Pancreas (tissue), 10 donors: ENCODE results near the gene PGM1. TPM values are rescaled to one million over a fixed set of nuclear protein-coding genes. Genes with fewer than 3 reads are reported as not detected.
A peak's percentile ranks its signal among the peaks of the same experiment; 100 is the strongest.

ENCODE experiments used
- ATAC-seq, 4 donors: fragments of 200-7000 bp; cut with Tn5 transposase; one replicate each; pipeline versions ENCODE4 v1.8.0 to v1.9.1; 2020; ENCODE audit warnings: mild to moderate bottlenecking in 4 of 4, moderate library complexity in 4 of 4
- DNase-seq, 6 donors: peaks; one replicate each; pipeline ENCODE4 v3.0.0-alpha.2; 2020
- FAIRE-seq: peaks from 2 replicates; lab custom pipeline; 2012; peaks lifted over from hg19 to GRCh38; lab: Jason Lieb, UNC
- H3K27ac ChIP-seq, 4 donors: fragments of 200-600 bp; sonication (generic); 1 replicate in 3 of 4; 2 replicates in 1 of 4; pipeline versions ENCODE4 v1.5.0 to v1.8.0; 2020
- H3K27me3 ChIP-seq, 4 donors: fragments of 200-600 bp; one replicate each; pipeline ENCODE4 v1.8.0; 2021
- H3K36me3 ChIP-seq, 3 donors: fragments of 200-600 bp; sonication (generic) in 1 of 3; one replicate each; pipeline versions ENCODE4 v1.5.0 to v1.8.0; 2020 to 2021
- H3K4me1 ChIP-seq, 3 donors: fragments of 200-600 bp; one replicate each; pipeline ENCODE4 v1.8.0; 2021
- H3K4me3 ChIP-seq, 4 donors: fragments of 200-600 bp; sonication (generic) in 2 of 4; one replicate each; pipeline versions ENCODE4 v1.5.0 to v1.8.0; 2020 to 2021
- H3K9me3 ChIP-seq, 4 donors: fragments of 200-600 bp; one replicate each; pipeline ENCODE4 v1.8.0; 2021
- WGBS, 2 donors: extraction: QIAGEN DNeasy Blood & Tissue Kit; methylation state at CpG; one replicate each; pipeline ENCODE4 v1.1.7; 2013; 5-methylcytosine and 5-hydroxymethylcytosine counted together
- intact Hi-C, 3 donors: fragments of 100-400 bp; cut with DNase I; formaldehyde crosslinking; loops; one replicate each; pipeline versions ENCODE4 v1.11.1 to v1.14.2; 2022
- polyA plus RNA-seq, 2 donors: library from polyadenylated mRNA; stranded (reverse); fragments of 200-250 nt; gene quantifications; one replicate each; pipeline ENCODE4 v1.2.3, GENCODE V29; 2013
- total RNA-seq, 6 donors: library from RNA; stranded (reverse); fragmentation: NEBNext Ultra II Directional in 4 of 6; extraction: Animal tissue kit (Norgen Biotek cat#: 25700) in 4 of 6; gene quantifications; one replicate each; pipeline versions ENCODE4 v1.2.1 to v1.2.4, GENCODE V29; 2021 to 2023
- TF ChIP-seq, protein P1 (sequence below), 4 donors: fragments of 200-600 bp; sonication (generic) in 3 of 4; IDR thresholded peaks; one replicate each; pipeline versions ENCODE4 v1.5.0 to v1.8.0; 2021; ENCODE audit warnings: antibody characterized with exemption in 4 of 4
- donor health status: healthy with polysubstance abuse.
- donor health status: DM: no; HTN: no; CAD: no; lungs with moderate emphysema.
- donor health status: DM: no; HTN: no; CAD: no.
- donor health status: control.
- donor health status: control.
- donor health status: Bipolar disorder and iron deficiency.
- donor health status: DM: yes; HTN: yes; CAD: no.
- donor health status: DM: no; HTN: no; CAD: no.
- donor health status: DM: no; HTN: no; CAD: no.
- donor health status: DM: yes; HTN: yes; CAD: no.

PGM1 gene
- total and polyA plus RNA-seq, 8 donors = 19.8 to 106 (median 63.5) TPM

DNA sequence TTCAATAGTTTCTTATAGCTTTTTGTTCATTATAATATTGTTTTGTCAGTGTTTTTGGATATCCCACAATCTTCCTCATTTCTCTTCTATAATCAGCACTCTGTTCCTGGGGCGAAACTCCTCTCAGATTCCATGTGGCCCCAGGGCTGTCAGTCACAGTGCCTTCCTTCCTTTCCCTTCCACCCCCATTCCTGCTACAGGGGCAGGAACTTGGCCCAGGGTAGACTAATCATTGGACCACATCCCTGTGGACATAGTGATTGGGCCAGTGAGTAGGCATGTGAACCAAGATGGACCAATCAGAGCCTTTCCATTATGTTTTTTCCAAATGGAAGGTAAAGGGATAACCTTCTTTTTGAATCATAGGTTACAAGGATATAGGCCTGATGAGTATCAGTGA is 78.3 kb downstream of the PGM1 start:
- TF ChIP-seq, protein P1, sequence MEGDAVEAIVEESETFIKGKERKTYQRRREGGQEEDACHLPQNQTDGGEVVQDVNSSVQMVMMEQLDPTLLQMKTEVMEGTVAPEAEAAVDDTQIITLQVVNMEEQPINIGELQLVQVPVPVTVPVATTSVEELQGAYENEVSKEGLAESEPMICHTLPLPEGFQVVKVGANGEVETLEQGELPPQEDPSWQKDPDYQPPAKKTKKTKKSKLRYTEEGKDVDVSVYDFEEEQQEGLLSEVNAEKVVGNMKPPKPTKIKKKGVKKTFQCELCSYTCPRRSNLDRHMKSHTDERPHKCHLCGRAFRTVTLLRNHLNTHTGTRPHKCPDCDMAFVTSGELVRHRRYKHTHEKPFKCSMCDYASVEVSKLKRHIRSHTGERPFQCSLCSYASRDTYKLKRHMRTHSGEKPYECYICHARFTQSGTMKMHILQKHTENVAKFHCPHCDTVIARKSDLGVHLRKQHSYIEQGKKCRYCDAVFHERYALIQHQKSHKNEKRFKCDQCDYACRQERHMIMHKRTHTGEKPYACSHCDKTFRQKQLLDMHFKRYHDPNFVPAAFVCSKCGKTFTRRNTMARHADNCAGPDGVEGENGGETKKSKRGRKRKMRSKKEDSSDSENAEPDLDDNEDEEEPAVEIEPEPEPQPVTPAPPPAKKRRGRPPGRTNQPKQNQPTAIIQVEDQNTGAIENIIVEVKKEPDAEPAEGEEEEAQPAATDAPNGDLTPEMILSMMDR (IDR thresholded peaks at IDR 0.05) = no peak
- DNase-seq = no peak
- intact Hi-C loops = loop anchor here in 1 of 3 donors (10.0 kb wide), 1 partner anchor 573 kb away; no protein-coding TSS in a partner anchor
- no peaks in the 10 kb centered on the region for H3K36me3 ChIP-seq
- H3K27me3 ChIP-seq = no peaks in the 10 kb centered on the region
- peaks cover 11 to 27% (median 11%) of the 10 kb centered on the region in 3 donors for H3K4me1 ChIP-seq
- H3K27ac ChIP-seq = no peak overlapping the region
- FAIRE-seq = no peak
- WGBS, 2 donors = 92 to 98% methylated on average over 1 of the region's 1 CpG
- no peak overlapping the region for H3K4me3 ChIP-seq
- H3K9me3 ChIP-seq = no peaks in the 10 kb centered on the region
- no peak for ATAC-seq

DNA sequence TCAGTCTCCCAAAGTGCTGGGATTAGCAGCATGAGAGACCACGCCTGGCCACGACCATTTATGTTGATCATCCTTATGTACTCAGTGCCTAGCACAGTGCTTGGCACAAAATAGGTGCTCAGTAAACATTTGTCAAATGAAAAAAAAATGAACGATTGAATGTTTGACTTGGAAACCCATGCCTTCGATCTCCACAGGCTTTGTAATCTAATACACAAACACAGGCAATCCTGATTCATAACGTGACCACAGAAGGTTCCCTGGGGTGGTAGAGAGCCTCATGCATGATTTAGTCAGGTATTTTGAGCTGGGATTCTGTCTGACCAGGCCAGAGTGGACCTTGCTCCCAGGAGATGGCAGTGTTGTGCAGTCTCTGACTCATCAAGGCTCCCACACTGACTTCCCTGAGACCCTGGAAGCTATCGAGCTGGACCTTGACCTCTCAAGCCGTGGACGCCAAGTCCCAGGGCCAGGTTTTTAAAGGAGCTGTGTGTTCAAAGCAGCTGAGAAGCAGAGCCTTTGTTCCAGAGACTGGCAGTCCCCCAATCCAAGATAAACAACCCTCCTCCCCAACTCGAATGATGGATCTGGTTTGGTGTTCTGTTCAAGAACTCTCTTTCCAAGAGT is 81.1 kb downstream of the PGM1 start:
- DNase-seq = peak; percentile 70 to 95 (median 90)
- no peak for FAIRE-seq
- TF ChIP-seq, protein P1 (IDR thresholded peaks at IDR 0.05) = peak; percentile 32 to 50 (median 42)
- Histone ChIP-seq H3K27ac (peak overlapping the region; percentile 44 to 71 (median 56)), H3K4me3 (no peak overlapping the region), H3K36me3 (no peaks in the 10 kb centered on the region), H3K4me1 (peaks cover 6 to 20% (median 11%) of the 10 kb centered on the region in 3 donors), H3K27me3 (no peaks in the 10 kb centered on the region), H3K9me3 (no peaks in the 10 kb centered on the region)
- 14 to 17% methylated on average over 9 of the region's 9 CpGs for WGBS, 2 donors
- intact Hi-C loops = loop anchor here in 1 of 3 donors (10.0 kb wide), 1 partner anchor 570 kb away; no protein-coding TSS in a partner anchor
- ATAC-seq = peak; percentile 91 to 97 (median 94)

DNA sequence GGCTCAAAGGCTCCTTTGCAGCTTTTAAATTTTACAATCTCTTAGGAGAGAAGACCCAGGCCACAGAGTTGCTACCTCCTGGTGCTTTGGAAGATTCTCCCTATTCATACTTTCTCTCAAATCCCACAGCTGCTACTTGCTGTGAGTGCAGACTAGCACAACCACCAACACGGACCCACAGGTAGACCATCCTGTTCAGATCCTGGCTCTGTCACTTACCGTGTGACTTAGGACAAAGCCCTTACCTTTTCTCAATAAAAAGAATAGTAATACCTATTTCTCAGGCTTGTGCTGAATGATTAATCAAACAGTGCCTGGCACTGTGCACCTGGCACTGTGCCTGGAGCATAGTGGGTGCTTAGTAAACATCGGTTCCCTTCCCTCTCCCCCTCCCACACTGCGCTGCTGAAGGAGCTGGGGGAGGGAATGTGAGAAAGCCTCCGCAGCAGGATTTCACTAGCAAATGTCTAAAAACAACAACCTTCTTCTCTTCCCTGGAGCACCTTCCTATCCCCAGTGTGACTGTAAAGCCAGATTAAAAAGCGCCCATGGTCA is 81.7 kb downstream of the PGM1 start:
- Histone ChIP-seq H3K4me3 (no peak overlapping the region), H3K36me3 (no peaks in the 10 kb centered on the region), H3K27me3 (no peaks in the 10 kb centered on the region), H3K27ac (peak overlapping the region; percentile 46 to 71 (median 56)), H3K4me1 (peaks cover 0 to 17% (median 11%) of the 10 kb centered on the region in 3 donors), H3K9me3 (no peaks in the 10 kb centered on the region)
- TF ChIP-seq, protein P1 (IDR thresholded peaks at IDR 0.05) = no peak
- intact Hi-C loops = loop anchor here in 1 of 3 donors (10.0 kb wide), 1 partner anchor 570 kb away; no protein-coding TSS in a partner anchor
- peak; percentile 20 to 43 (median 30) for ATAC-seq
- WGBS, 2 donors = 25 to 33% methylated on average over 5 to 6 of the region's 6 CpGs
- FAIRE-seq = no peak
- peak in 5 of 6 donors; percentile 36 to 64 (median 49) for DNase-seq

DNA sequence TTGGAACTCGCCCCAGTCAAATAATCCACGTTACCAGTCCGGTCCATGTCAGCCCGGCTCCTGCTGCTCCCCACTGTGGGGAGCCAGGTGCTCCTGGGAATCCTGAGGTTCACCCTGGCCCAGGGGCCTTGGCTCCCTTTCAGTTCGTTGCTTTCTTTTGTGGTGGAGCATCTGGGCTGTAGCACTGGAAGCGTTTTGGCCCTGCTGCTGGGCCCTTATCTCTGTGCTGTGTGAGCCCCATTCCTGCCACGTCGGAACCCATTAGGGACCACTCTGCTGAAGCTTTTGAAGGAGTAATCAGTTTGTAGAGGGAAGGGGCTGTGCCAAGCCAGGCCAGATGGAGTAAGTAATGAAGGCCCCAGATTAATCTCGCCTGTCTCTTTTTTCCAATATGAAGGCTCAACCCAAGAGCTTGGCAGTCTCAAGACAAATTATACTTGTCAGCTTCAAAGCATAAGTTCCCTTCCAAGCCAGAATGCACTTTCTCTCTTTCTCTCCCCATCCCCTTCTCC is 82.3 kb downstream of the PGM1 start:
- ATAC-seq = peak; percentile 3 to 20 (median 16)
- FAIRE-seq = no peak

More for the DNA sequence above, 82.3 kb downstream of the PGM1 start:
- intact Hi-C loops = loop anchor here in 1 of 3 donors (10.0 kb wide), 1 partner anchor 569 kb away; no protein-coding TSS in a partner anchor
- Histone ChIP-seq H3K9me3 (no peaks in the 10 kb centered on the region), H3K27me3 (no peaks in the 10 kb centered on the region), H3K36me3 (no peaks in the 10 kb centered on the region), H3K4me3 (no peak overlapping the region), H3K27ac (peak overlapping the region; percentile 46 to 71 (median 56)), H3K4me1 (peaks cover 0 to 11% (median 11%) of the 10 kb centered on the region in 3 donors)
- peak in 3 of 6 donors; percentile 22 to 37 (median 30) for DNase-seq
- TF ChIP-seq, protein P1 (IDR thresholded peaks at IDR 0.05) = no peak
- WGBS, 2 donors = 39 to 41% methylated on average over 9 of the region's 9 CpGs
